GM12801 (cell line): ENCODE results near the gene AGO3.

Experiments
- TF ChIP-seq, protein P1 (sequence below): IDR thresholded peaks from one replicate; pipeline ENCODE4 v1.5.1; 2011; ENCODE audit warnings: control low read depth; ENCODE audit not compliant: insufficient read length; ENCODE audit errors: extremely low read depth

AGO3 gene

DNA sequence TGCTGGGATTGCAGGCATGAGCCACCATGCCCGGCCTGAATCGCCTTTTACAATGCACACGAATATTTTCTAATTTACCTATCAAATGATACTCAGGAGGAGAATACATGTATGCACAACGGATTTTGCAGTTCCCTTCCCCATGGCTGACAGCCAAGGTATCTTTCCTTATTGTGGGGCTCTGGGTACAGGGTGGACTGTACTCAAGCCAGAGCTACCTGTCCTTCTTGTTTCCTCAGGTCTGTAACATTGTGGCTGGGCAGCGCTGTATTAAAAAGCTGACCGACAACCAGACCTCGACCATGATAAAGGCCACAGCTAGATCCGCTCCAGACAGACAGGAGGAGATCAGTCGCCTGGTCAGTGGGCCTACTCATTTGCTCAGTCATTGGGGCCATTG, 29.7 kb upstream of the AGO3 start:
- TF ChIP-seq, protein P1, sequence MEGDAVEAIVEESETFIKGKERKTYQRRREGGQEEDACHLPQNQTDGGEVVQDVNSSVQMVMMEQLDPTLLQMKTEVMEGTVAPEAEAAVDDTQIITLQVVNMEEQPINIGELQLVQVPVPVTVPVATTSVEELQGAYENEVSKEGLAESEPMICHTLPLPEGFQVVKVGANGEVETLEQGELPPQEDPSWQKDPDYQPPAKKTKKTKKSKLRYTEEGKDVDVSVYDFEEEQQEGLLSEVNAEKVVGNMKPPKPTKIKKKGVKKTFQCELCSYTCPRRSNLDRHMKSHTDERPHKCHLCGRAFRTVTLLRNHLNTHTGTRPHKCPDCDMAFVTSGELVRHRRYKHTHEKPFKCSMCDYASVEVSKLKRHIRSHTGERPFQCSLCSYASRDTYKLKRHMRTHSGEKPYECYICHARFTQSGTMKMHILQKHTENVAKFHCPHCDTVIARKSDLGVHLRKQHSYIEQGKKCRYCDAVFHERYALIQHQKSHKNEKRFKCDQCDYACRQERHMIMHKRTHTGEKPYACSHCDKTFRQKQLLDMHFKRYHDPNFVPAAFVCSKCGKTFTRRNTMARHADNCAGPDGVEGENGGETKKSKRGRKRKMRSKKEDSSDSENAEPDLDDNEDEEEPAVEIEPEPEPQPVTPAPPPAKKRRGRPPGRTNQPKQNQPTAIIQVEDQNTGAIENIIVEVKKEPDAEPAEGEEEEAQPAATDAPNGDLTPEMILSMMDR: no peak

DNA sequence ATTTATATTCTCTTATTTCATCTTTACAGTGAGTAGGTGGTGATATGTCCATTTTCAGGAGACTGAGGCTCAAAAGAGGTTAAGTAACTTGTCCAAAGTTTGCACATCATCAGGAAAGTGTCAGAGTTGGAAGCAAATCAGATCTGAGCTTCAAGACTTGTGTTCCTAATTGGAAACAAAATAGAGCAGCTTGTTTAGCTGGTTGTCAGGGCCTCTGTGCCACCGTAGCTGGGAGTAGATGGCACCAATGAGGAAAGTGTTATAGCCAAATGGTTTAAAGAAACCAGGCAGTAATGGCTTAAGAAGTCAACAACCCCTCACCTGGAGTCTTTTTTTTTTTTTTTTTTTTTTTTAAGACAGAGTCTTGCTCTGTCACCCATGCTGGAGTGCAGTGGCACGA, 28.2 kb upstream of the AGO3 start:
- TF ChIP-seq, protein P1: no peak

DNA sequence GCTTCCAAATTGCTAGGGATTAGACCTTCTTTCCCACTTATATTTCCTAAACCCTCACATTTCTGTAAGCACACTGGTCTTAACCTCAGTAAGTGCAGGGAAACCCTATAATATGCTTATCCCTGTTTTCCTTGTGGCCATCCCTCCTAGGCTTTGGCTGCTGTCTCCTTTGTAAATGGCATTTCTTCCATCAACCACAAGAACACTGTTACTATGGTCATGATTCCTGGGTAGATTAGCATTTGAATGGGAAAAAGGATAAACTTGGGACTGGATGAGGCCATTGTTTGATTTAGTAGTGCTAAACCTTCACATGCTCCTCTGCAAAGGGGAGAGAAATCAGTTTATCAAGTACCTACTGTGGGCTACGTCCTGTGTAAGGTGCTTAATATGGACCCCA, 16.2 kb upstream of the AGO3 start:
- TF ChIP-seq, protein P1: no peak

DNA sequence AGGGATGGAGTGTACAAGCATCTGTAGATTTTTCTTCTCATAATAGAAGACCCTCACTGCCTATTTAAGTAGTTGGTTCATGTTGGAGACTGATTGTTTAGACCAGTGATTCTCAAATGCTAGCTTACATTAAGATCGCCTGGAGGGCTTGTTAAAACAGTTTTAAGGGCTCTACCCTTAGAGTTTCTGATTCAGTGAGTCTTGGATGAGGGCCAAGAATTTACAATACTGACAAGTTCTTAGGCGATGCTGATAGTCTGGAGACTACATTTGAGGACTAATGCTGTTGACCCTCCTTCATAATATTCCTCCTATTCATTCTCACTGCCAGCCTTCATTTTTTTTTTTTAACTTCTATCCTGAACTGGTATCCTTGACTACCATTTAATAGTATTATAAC, 15.2 kb upstream of the AGO3 start:
- TF ChIP-seq, protein P1: no peak

DNA sequence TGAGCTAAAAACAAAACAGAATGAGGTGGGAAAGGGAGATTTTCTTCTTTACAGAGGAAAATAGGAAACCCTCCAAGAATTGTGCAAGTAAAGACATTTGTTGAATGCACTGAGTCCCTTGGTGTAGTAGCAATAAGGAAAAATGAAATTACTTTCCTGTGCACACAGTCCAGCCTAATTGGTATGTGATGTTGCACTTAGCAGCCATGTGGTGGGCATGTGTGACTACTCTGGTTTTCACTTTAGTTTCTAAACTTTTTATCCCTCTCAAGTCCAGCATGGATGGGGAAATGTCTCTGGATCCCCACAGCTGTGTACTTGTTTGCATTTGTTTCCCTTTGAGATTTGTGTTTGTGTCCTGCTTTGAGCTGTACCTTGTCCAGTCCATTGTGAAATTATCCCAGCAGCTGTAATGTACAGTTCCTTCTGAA, 7.1 kb upstream of the AGO3 start:
- TF ChIP-seq, protein P1: no peak

DNA sequence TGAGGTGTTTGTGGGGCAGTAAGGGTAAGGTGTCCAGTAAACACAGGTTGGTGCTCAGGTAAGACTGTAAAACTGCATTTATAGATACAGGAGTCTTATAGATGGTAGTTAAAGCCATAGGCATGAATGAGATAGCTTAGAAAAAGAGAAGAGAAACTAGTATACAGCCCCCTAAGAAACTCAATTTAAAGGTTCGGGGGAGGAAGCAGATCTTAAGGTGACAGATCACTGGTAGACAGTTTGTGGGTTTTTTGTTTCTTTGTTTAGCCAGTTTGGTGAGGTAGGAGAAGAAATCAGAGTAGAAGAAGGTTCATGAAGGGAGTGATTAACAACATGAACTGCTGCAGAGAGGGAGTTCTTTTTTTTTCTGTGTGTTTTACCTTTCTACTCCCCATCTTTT, 6.1 kb upstream of the AGO3 start:
- TF ChIP-seq, protein P1: no peak

DNA sequence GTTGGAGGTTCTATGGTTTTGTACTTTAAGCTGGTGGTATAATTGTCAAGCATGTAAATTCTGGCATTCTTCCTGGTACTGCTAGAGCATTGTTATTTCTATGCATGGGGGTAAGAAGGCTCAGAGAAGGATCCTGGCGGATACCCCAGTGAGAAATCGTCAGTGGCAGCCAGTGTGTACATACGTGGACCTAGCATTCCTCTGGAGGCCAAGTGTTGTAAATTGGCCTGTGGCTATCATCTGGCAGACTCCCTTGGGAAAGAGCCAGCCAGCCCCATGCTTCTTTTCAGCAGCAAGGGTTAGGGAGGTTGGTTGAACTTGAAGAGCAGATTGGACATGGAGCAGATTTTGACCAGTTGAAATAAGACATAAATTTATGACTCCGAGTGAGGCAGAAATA, 5.2 kb upstream of the AGO3 start:
- TF ChIP-seq, protein P1: no peak

DNA sequence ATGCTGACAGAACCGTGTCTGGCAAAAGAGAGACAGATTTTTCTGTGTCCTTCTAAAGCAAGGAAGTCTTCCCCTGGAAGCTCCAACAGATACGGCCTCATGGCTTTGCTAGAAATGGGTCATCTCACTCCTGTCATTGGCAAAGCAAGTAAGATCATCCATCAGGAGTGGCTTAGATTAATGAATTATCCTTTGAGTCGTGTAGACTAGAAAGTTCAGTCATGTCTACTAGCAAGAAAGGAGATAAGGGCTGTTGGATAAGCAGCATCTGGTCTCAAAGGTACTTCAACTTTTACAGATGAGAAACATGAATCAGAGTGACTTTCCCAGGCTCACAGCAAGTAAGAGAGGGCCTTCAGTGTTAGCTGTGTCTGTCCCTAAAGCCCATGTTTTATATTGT, 3.4 kb upstream of the AGO3 start:
- TF ChIP-seq, protein P1: no peak
